ENCODE data around the gene UBE2I.
"Not testable (repeated sequence)": the region's sequence is repeated elsewhere in the genome, so short reads cannot be mapped to it uniquely, and the experiment has no call there.

The UBE2I gene

GRCh38 chr16:1314399-1315068, 5.1 kb downstream of the UBE2I start:
- DNase-seq: no peak

GRCh38 chr16:1315081-1316032, 5.9 kb downstream of the UBE2I start:
- DNase-seq: no peak

DNA sequence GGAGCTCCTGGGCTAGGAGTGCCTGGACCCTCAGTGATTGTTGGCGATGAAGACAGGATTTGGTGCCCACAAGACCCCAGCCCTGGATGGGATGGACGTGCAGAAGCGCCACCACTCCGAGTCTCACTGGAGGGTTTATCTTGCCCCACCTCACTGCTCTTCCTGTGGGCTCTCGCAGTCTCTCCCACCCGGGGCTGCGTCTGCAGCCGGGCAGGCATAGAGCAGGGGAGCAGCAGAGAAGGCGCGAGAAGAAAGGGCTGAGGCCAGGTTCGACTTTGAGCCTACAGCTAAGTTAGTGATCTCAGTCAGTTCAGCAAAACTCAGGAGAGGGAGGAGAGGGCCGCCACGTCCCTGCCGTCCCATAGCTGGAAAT, 6.6 kb downstream of the UBE2I start:
- no peak for DNase-seq

- DNase-seq: no peak
Observed at GRCh38 chr16:1317479-1318267, 8.2 kb downstream of the UBE2I start.

DNA sequence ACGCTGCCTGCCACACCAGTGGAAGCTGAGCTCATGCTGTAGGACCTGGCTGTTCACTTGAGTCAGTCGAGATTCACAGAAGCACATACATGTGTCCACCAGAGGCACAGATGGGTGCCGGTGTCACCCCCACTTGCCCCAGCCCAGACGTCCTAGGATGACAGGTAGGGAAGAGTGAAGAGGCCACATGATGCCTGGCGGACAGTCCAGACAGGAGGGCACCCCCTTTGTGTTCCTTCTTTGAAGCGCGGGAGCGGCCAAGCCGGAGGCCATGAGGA, 8.8 kb downstream of the UBE2I start:
- DNase-seq: no peak

DNA sequence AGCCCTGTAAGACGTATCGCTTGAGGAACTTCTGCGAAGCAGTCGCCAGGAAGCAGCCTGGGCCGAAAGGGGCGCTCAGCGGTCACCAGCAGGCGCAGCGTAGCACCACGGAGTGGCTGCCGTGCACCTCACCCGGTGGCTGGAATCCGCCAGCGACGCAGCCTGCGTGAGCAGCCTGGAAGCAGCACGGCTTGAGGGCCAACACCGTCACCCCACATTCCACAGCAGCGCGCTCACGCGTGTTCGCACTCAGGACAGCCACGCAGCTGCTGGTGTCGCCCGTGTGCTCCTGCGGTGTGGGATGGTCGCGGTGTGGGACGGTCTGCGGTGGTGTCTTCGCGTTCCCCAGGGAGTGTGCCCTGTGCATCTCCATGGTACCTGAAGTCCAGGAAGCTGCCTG, 9.6 kb downstream of the UBE2I start:
- no peak for DNase-seq

- no peak for DNase-seq
Observed at GRCh38 chr16:1320097-1320496, 10.7 kb downstream of the UBE2I start.

DNA sequence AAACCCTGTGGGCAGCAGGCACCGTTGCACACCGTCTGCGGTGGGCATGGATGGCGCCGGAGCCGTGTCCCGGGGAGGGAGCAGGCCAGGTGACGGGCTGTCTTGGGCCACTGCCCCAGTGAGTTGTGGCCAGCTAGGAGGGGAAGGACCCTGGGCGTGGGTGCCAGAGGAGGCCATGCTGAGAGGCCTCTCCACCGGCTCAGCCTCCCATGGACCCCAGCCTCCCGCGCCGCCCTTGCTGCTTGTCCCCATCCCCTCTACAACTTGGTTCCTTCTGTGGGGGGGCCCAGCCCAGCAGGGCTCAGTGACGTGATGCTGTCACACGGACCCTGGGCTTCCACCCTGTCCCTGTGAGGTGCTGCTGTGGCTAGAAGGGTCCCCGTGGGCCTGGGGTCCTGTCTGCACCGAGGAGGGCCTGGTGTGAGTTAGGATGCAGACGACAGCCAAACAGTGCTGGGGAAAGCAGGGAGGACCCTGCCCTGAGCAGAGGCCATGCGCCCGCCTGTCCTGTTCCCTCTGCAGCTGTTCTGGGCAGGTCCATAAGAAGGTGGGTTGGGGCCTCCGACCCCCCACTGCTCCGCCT, 11.3 kb downstream of the UBE2I start:
- DNase-seq: no peak

DNA sequence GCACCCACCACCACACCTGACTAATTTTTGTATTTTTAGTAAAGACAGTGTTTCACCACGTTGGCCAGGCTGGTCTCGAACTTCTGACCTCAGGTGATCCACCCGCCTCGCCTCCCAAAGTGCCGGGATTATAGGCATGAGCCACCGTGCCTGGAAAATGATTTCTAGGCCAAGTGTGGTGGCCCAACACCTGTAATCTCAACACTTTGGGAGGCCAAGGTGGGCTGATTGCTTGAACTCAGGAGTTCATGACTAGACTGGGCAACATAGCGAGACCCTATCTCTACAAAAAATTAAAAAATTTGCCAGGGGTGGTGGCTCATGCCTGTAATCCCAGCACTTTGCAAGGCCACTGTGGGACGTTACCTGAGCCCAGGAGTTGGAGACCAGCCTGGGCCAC, 13.0 kb downstream of the UBE2I start:
- DNase-seq: no peak

- DNase-seq: no peak
Observed at GRCh38 chr16:1323296-1324239, 14.1 kb downstream of the UBE2I start.

DNA sequence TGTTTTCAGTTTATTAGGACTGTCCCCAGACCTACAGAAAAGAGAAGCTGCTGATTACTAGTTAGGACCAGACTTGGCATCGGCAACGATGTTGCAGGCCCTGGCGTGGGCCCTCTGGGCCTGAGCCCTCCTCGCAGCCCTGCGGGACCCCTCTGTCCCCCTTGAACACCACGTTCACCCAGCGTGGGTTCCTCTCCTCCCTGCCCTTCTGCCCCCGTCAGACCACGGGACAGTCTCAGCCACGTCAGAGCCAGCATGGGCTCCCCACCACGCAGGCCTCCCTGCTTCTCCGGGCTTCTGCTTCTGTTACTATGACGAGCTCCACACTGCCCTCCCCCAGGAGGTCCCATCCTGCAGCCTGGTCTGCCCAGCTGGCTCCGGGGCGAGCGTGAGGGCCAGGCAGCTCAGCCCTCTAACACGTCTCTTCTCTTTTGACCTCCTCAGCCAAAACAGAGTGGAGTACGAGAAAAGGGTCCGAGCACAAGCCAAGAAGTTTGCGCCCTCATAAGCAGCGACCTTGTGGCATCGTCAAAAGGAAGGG, 14.9 kb downstream of the UBE2I start:
- DNase-seq: no peak

DNA sequence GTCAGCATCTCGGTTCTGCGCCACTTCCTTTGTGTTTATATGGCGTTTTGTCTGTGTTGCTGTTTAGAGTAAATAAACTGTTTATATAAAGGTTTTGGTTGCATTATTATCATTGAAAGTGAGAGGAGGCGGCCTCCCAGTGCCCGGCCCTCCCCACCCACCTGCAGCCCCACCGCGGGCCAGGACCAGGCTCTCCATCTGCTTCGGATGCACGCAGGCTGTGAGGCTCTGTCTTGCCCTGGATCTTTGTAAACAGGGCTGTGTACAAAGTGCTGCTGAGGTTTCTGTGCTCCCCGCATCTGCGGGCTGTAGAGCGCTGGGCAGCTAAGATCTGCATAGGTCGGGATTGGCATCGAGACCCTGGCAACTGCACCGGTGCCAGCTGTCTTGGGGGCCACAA, 15.8 kb downstream of the UBE2I start:
- DNase-seq: no peak

GRCh38 chr16:1325673-1326371, 16.4 kb downstream of the UBE2I start:
- no peak for DNase-seq

GRCh38 chr16:1326391-1326790, 17.0 kb downstream of the UBE2I start:
- no peak for DNase-seq

GRCh38 chr16:1326946-1327618, 17.6 kb downstream of the UBE2I start:
- DNase-seq: no peak

DNA sequence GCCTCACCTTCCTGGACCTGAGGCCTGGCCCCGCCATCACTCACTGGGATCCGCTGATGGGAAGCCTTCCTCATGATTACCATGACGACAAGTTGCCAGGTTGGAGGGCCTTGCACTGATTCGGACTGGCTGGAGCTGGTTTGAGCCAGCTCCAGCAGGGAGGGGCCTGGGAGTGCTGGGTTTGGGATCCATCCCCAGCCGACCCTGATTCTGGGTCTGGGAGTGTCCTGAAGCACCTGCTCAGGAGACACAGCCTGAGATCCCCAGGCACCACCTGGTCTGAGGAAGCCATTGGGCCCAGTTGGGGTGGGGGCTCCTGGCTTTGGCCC, 18.1 kb downstream of the UBE2I start:
- DNase-seq: no peak

DNA sequence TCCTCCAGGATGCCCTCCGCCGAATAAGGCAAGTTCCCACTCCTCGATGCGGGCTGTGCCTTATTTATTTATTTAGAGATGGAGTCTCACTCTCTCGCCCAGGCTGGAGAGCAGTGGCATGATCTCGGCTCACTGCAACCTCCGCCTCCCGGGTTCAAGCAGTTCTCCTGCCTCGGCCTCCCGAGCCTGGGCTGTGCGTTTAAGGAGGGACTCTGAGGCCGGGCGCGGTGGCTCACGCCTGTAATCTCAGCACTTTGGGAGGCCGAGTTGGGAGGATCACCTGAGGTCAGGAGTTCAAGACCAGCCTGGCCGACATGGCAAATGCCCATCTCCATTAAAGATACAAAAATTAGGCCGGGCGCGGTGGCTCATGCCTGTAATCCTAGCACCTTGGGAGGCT, 18.7 kb downstream of the UBE2I start:
- not testable (repeated sequence) for DNase-seq

GRCh38 chr16:1328961-1329360, 19.5 kb downstream of the UBE2I start:
- DNase-seq: not testable (repeated sequence)

DNA sequence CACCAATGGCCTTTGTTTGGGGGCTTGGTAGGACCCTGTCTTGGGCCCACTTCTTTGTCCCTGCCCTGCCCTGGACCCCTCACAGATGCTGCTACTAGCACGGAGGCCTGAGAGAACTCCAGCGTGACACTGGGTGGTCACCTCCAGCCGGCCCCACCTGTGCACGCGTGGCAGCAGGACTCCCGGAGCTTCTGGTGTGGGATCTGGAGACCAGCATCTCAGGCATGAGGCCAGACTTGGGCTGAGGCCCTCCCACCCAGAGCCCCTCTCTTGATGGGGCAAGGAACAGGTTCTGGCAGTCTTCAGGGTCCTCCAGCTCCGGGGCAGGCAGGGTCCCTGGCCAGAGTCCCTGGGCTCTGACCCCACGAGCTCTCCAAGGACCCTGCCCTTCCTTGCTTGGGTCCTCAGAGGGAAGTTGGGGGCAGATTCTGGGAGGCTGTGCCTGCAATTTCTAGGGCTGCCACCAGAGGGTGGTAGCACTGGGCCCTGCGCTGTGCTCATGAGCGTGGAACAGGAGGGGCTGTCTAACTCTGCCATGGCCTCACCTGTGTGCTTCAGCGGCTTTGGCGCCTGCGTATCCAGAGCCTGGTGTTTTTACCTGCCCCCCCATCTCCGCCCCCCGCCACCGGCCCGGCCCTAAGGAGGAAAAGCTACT, 21.0 kb downstream of the UBE2I start:
- no peak for DNase-seq

All from T-helper 2 cell (primary cell).